K562 (cell line): ENCODE measurements around the gene WSCD2.

ENCODE experiments used
- HDAC6 ChIP-seq: IDR thresholded peaks from 2 replicates; pipeline ENCODE4 v1.6.1; 2012; ENCODE audit warnings: low read depth, mild to moderate bottlenecking, control low read depth, inconsistent platforms, low read length, moderate library complexity
- MAFK ChIP-seq: IDR thresholded peaks from 2 replicates; pipeline ENCODE4 v1.6.1; 2011; ENCODE audit warnings: low read length, improper control_type of control experiment
- MNT ChIP-seq, 2 experiments: fragments of 450-650 bp; conservative IDR thresholded peaks; 2 replicates each; pipeline ENCODE4 v1.6.1; 2017; ENCODE audit warnings: mild to moderate bottlenecking in 2 of 2, moderate library complexity in 2 of 2
- SMC3 ChIP-seq: conservative IDR thresholded peaks from 2 replicates; pipeline ENCODE4 v1.6.1; 2011; ENCODE audit warnings: low read depth, low read length, improper control_type of control experiment; ENCODE audit not compliant: insufficient read depth
- TCF7L2 ChIP-seq: fragments of 150-350 bp; IDR thresholded peaks from 2 replicates; pipeline ENCODE4 v1.6.1; 2016; ENCODE audit warnings: low read depth, mild to moderate bottlenecking, low read length, moderate library complexity
- TF ChIP-seq, protein P1 (sequence below): IDR thresholded peaks from 3 replicates; pipeline ENCODE4 v1.6.1; 2011; ENCODE audit warnings: borderline replicate concordance, mild to moderate bottlenecking; ENCODE audit not compliant: insufficient read length, insufficient read depth
- TF ChIP-seq, protein P2 (sequence below), 3 experiments: IDR thresholded peaks in 2 of 3; conservative IDR thresholded peaks in 1 of 3; 2 replicates each; pipeline ENCODE4 v1.5.1; 2011 to 2012; ENCODE audit warnings: low read length in 3 of 3, mild to moderate bottlenecking in 3 of 3, control low read depth in 2 of 3, improper control_type of control experiment in 1 of 3, inconsistent platforms in 1 of 3, low read depth in 1 of 3, mixed read lengths in 1 of 3, moderate library complexity in 1 of 3; ENCODE audit not compliant: insufficient read depth in 2 of 3

GRCh38 chr12:108115123-108116121 lies 13.7 kb upstream of the WSCD2 start:
- no peak for TF ChIP-seq TCF7L2
- no peak for TF ChIP-seq SMC3
- TF ChIP-seq, protein P1, sequence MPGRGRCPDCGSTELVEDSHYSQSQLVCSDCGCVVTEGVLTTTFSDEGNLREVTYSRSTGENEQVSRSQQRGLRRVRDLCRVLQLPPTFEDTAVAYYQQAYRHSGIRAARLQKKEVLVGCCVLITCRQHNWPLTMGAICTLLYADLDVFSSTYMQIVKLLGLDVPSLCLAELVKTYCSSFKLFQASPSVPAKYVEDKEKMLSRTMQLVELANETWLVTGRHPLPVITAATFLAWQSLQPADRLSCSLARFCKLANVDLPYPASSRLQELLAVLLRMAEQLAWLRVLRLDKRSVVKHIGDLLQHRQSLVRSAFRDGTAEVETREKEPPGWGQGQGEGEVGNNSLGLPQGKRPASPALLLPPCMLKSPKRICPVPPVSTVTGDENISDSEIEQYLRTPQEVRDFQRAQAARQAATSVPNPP, result no peak
- TF ChIP-seq, protein P2, sequence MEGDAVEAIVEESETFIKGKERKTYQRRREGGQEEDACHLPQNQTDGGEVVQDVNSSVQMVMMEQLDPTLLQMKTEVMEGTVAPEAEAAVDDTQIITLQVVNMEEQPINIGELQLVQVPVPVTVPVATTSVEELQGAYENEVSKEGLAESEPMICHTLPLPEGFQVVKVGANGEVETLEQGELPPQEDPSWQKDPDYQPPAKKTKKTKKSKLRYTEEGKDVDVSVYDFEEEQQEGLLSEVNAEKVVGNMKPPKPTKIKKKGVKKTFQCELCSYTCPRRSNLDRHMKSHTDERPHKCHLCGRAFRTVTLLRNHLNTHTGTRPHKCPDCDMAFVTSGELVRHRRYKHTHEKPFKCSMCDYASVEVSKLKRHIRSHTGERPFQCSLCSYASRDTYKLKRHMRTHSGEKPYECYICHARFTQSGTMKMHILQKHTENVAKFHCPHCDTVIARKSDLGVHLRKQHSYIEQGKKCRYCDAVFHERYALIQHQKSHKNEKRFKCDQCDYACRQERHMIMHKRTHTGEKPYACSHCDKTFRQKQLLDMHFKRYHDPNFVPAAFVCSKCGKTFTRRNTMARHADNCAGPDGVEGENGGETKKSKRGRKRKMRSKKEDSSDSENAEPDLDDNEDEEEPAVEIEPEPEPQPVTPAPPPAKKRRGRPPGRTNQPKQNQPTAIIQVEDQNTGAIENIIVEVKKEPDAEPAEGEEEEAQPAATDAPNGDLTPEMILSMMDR (IDR thresholded peaks at IDR 0.05 in 2 of 3, conservative IDR thresholded peaks at IDR 0.05 in 1 of 3; ENCODE audit: insufficient read depth in 2 of 3, low read depth in 1 of 3, low read length in 3 of 3), result no peak
- TF ChIP-seq MAFK, result no peak
- no peak for TF ChIP-seq MNT (conservative IDR thresholded peaks at IDR 0.05)
- TF ChIP-seq HDAC6, result no peak
